HL-60 (cell line): Measurements from ENCODE around the gene CCM2.

ENCODE experiments used
- DNase-seq, 2 experiments: peaks; one replicate each; pipeline ENCODE4 v3.0.0-alpha.2; 2010 to 2020; ENCODE audit warnings: low read depth in 1 of 2, low spot score in 1 of 2
- H3K27ac ChIP-seq: fragments of 250-450 bp; sonication (Bioruptor Pico); replicated peaks from 2 replicates; pipeline ENCODE4 v1.5.1; 2020; ENCODE audit warnings: mild to moderate bottlenecking, moderate library complexity
- H3K27me3 ChIP-seq: fragments of 250-450 bp; sonication (Bioruptor Pico); 2 replicates; pipeline ENCODE4 v1.5.1; 2021; ENCODE audit warnings: mild to moderate bottlenecking, moderate library complexity; ENCODE audit not compliant: insufficient read depth, poor library complexity, severe bottlenecking
- H3K4me3 ChIP-seq: replicated peaks from 2 replicates; pipeline ENCODE4 v1.5.1; 2011; ENCODE audit warnings: mild to moderate bottlenecking, control low read depth, low read length; ENCODE audit not compliant: insufficient read depth
- CTCF ChIP-seq: IDR thresholded peaks from one replicate; pipeline ENCODE4 v1.5.1; 2011; ENCODE audit warnings: low read length, control low read depth, inconsistent platforms; ENCODE audit not compliant: insufficient read depth
- GABPA ChIP-seq: IDR thresholded peaks from 2 replicates; pipeline ENCODE4 v1.6.1; 2012; ENCODE audit warnings: low read depth
- POLR2AphosphoS5 ChIP-seq: IDR thresholded peaks from 2 replicates; pipeline ENCODE4 v1.6.1; 2012; ENCODE audit warnings: low read depth
- SPI1 ChIP-seq: IDR thresholded peaks from 2 replicates; pipeline ENCODE4 v1.6.1; 2012; ENCODE audit warnings: low read depth, mild to moderate bottlenecking, borderline replicate concordance
- TF ChIP-seq, protein P1 (sequence below): IDR thresholded peaks from 2 replicates; pipeline ENCODE4 v1.6.1; 2012; ENCODE audit warnings: low read depth; ENCODE audit not compliant: insufficient replicate concordance

Gene CCM2

GRCh38 chr7:45007106-45007505 is 7.1 kb downstream of the CCM2 start:
- DNase-seq, result no peak
- H3K4me3 ChIP-seq, result no peak overlapping the region
- no peaks in the 10 kb centered on the region for H3K27me3 ChIP-seq
- no peak for TF ChIP-seq SPI1
- TF ChIP-seq GABPA, result no peak
- TF ChIP-seq, protein P1, sequence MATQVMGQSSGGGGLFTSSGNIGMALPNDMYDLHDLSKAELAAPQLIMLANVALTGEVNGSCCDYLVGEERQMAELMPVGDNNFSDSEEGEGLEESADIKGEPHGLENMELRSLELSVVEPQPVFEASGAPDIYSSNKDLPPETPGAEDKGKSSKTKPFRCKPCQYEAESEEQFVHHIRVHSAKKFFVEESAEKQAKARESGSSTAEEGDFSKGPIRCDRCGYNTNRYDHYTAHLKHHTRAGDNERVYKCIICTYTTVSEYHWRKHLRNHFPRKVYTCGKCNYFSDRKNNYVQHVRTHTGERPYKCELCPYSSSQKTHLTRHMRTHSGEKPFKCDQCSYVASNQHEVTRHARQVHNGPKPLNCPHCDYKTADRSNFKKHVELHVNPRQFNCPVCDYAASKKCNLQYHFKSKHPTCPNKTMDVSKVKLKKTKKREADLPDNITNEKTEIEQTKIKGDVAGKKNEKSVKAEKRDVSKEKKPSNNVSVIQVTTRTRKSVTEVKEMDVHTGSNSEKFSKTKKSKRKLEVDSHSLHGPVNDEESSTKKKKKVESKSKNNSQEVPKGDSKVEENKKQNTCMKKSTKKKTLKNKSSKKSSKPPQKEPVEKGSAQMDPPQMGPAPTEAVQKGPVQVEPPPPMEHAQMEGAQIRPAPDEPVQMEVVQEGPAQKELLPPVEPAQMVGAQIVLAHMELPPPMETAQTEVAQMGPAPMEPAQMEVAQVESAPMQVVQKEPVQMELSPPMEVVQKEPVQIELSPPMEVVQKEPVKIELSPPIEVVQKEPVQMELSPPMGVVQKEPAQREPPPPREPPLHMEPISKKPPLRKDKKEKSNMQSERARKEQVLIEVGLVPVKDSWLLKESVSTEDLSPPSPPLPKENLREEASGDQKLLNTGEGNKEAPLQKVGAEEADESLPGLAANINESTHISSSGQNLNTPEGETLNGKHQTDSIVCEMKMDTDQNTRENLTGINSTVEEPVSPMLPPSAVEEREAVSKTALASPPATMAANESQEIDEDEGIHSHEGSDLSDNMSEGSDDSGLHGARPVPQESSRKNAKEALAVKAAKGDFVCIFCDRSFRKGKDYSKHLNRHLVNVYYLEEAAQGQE, result no peak
- TF ChIP-seq POLR2AphosphoS5, result no peak
- TF ChIP-seq CTCF, result no peak
- no peak overlapping the region for H3K27ac ChIP-seq

DNA sequence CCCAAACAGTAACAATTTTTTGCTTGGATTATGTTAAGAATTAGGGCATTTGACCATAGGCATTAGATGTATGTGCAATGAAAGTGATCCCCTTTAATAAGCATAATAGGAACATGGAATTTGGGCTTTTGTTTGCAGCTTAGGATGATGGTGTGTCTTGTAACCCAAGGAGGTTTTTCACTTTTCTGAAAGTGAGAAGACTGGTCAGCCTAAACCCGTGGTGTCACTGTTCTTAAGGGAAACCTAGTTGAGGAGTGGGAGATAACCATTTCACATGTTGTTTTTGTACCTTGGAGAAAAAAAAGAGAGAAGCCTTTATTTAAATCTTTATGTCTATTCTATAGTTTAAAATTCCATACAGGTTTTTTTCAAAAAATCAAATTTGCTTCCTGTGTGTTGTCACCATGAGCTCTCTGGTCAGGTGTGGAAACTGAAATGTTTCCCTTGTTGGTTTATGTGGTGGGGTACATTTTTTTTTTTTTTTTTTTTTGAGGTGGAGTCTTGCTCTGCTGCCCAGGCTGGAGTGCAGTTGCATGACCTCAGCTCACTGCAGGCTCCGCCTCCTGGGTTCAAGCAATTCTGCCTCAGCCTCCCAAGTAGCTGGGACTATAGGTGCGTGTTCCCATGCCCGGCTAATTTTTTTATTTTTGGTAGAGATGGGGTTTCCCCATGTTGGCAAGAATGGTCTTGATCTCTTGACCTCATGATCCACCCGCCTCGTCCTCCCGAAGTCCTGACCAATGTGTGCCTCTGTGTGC is 7.7 kb downstream of the CCM2 start:
- no peak overlapping the region for H3K4me3 ChIP-seq
- no peak overlapping the region for H3K27ac ChIP-seq
- DNase-seq, result no peak
- TF ChIP-seq, protein P1, result no peak
- no peak for TF ChIP-seq SPI1
- TF ChIP-seq CTCF, result no peak
- TF ChIP-seq POLR2AphosphoS5, result no peak
- no peak for TF ChIP-seq GABPA
- no peaks in the 10 kb centered on the region for H3K27me3 ChIP-seq

- Histone ChIP-seq H3K4me3 (no peak overlapping the region), H3K27me3 (no peaks in the 10 kb centered on the region), H3K27ac (no peak overlapping the region)
- DNase-seq, result no peak
- TF ChIP-seq SPI1 (no peak), GABPA (no peak), POLR2AphosphoS5 (no peak), CTCF (no peak)
- TF ChIP-seq, protein P1, result no peak
These were observed 13.5 kb downstream of the CCM2 start for GRCh38 chr7:45013465-45013967.
